GM21737 (cell line): Measurements from ENCODE around the gene DMRTB1.

Source experiments
- ATAC-seq: cut with Tn5 transposase; IDR thresholded peaks from one replicate; pipeline ENCODE4 v1.9.1; 2021; ENCODE audit warnings: mild to moderate bottlenecking, moderate library complexity; ENCODE audit not compliant: unreplicated experiment

The DMRTB1 gene

DNA sequence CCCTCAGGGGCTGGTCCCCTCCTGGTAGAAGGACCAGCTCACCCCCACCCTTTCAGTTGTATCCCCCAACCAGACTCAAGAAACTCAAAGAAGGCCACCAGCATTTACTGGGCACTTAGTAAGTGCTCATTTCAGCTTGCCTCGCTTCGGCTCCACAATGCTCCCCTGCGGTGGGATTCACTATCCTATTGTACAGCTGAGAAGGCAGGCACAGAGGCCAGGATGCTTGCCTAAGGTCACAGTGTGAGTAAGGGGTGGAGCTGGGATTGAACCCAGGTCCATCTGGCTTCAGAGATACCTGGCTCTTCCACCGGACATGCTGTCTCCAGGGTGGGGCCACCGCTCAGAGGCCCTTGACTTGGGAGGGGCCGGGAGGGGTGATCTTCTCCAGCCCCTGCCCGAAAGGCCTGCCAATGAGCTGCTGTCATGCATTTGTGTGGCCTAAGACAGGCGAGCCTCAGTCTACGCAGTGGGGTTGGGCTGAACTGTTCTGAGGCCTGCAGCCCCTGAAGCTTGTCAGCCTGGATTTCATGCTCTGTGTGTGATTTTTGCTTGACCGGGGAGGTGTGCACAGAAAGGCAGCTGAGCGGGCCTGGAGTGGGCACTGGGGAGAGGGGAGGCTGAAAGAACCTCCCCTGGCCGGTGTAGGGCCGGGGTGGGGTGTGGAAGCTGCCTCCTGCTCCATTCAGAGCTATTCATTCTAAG is 48.1 kb downstream of the DMRTB1 start:
- ATAC-seq = no peak

DNA sequence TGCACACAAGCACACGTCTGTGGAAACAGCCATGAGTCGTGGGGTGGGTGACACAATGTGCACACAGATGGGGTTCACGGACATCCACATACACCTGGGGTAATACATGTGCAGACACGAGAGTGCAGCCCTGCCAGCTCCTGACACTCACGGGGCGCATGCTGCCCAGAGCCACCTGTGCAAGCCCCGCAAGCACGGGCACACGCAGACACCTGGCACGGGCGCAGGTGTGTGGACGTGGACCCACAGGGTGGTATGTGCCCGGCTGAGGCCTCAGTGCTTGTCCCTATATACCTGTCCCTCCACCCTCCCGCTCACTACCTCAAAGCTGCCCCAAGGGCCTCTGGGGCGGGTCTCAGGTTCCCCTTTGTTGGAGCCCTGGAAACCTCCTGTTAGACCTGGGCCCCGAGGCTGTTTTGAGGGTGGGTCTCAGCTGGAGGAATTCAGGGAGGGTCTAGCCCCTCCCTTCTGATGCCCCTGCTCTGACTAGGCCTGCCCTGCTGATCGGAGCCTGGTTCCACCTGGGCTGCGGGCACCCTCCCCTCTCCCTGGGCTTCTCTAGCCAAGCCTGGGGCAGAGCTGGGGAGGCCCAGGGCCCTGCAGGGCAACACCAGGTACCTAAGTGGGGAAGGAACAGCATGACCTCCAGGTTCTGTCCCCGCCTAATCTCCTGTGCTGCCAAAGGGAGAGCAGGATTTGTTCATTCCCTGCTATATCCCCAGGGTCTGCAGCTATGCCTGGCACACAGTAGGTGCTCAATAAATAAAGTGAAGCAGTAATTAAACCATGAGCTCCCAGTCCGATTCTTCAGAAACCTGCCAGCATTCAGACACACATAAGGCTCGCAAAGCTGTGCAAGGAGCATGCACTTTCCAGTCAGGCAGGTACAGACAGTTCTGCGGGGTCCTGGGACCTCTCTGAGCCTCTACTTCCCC is 49.1 kb downstream of the DMRTB1 start:
- no peak for ATAC-seq

DNA sequence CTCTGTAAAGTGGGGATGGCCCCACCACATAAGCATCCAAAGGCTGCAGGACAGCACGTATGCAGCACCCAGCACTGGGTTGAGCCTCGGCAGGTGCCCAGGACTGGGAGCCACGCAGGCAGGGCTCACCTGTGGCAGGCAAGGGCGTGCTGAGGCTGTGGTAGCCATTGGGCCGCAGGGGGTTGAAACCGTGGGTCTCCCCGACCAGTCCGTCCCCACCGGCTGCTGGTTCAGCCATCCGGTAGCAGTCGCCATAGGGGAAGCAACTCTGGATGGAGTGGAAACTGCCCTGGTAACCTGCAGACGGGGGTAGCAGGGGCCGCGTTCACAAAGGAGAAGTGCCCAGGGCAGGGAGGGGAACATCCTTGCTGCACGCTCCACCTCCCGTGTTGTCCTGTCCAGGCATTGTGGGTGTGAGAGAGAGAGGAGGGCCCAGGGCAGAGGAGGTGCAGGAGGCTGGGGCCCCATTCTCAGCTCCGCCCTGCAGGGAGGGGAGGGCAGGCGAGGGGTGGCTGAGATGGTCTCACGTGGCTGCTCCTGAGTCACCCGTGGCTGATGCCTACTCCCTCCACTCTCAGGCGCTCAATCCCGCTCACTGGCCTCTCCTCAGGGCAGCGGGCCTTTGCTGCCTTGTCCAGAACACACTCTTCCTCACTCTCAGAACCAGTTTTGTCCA is 49.9 kb downstream of the DMRTB1 start:
- ATAC-seq = no peak

DNA sequence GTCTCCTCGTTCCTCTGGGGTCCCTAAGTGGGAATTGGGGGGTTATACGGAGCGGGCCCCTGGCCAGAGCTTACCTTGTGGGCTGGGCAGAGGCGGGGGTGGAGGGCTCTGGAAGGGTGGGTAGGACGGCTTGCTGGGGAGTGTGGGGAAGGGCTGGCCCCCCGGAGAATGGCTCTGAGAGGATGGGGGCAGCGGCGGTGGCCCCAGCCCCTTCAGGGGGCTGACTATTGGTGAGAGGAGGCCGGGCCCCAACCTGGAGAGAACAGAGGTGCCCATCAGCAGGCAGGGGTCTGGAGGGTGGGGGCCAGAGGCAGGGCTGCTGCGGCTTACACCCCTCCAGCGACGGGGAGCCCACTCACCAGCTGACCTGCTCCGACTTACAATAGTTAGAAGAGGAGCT is 50.6 kb downstream of the DMRTB1 start:
- no peak for ATAC-seq

DNA sequence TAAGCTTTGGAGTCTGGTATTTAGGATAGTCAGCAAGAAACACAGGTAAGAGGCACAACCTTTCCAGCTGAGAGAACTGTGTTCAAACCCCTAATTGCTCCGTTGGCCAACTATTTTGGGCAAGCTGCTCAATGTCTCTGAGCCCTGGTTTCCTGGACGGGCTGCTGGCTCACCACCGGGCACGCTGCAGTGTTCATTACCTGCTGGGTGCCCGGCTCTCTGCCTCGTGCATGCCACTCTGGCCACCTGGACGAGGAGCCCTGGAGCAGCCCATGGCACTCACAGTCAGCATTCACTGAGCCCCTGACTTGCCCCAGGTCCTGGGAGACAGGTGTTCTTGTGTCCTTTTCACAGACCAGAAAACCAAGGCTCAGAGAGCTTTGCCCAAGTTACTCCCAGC is 51.0 kb downstream of the DMRTB1 start:
- no peak for ATAC-seq

DNA sequence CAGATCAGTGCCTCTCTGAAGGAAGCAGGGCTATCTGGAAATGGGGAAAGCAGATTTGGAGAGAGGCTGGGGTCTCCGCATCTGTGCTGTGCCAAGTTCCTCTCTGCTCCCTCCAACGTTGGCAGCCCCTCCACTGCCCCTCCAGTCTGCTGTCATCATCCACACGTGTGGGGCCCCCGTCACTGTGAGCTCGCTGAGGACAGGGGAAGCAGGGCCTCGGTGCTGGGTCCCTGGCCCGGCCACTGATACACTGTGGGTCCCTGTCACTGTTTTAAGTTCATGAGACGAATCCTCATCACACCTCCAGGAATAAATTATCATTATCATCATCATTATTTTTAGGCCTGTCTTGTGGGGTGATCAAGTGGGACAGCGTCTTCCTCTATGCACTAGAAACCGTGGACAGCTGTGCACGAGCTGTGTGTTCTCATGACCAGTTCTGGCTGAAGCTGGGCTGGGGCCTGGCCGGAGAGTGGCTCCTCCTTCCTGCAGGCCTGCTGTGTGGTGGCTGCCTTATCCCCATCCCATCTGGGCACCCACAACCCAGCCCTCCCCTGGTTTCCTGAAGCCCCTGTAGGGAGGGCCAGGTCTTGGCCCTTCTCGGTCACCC is 52.2 kb downstream of the DMRTB1 start:
- ATAC-seq = no peak

DNA sequence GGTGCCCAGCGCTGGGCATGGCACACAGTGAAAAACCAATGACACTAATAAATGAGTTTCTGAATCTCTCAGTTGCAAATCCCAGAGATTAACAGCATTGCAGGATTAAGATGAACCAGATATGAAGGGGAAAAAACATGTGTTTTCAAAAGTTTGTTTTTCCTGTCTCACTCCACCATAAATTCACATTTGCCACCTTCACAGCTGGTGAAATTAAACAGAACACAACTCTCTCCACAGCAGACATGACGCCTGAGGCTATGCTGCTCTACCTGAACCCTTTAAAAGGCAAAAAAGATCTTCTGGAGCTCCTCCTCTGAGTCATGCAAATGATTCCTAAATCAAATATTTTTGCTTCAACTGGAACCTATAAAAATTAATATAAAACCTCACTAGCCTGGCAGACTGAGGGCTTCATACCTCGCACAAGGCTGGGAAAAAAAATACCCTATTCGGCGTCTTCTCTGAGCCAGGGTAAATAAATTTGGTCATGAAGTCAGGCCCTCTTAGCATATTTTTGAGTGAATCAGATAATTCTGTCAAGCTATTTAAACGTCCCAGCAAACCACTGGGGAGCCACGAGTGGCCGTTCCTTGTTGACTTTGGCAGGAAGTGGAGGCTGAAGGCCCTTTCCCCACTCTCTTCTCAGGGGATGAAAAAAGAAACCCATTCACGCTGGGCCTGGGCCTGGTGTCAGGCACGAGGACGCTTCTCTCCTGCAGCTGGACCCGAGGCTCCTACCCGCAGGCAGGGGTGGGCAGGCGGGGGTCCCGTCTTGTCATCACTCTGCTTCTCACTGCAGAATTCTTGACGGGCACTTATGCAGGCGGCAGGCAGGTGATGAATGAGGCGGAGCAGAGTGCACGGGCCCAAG is 53.0 kb downstream of the DMRTB1 start:
- no peak for ATAC-seq

DNA sequence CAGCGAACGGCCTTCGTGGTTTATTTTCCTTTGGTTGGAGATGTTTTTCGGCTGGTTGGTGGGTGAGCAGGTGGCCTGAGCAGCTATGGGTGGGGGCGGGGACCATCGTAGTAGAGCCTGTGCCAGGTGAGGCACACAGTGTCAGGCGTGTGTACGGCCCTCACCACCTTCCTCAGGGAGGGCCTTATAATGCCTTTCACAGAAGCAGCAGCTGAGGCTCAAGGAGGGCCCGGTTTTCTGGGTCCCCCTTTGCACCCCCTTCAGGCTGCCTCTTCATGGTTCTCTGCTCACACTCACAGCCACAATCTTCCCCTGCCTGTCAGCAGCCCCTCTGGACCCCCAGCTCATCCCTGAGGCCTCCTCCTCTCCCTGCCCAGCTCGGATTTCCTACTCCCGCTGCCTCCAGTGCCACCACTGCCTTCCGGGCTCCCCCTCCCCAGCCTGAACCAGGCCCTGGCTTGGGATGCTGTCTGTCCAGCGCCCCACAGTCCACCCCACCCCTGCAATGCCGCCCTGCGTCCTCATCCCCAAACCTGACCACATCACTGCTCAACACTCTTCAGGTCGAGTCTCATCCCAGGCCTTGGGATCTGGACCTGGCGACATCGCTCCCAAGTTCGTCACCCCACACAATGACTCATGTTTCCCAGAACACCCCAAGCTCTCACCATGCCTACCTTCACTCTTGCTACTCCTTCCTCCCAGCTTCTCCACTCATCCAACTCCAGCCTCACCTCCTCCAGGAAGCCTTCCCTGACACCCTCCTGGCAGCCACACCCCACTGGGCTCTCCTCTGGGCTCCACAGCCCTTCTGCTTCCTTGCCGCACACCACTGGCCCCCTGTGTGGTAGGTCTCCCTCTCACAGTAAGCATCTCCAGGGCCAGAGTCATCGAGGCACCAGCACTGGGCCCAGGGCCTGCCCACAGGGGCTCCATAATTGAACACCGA is 53.9 kb downstream of the DMRTB1 start:
- no peak for ATAC-seq

DNA sequence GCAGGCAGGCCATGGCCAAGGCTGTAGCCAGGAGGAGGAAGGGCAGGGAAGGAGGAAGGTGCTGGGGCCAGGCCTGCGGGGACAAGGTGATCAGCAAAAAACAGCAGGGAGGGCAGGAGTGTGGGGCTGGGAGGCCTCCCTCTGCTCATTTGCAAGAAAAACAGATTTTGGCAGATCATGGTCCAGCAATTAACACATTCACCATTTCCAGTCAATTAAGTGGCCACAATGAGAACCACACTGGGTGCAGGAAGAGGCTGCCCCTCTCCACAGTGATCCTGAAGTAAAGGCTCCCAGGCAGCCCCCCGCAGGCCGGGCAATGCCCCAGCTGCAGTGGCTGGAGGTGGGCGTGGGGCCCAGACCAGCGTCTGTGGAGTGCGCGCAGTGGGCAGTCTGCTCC is 54.6 kb downstream of the DMRTB1 start:
- no peak for ATAC-seq

DNA sequence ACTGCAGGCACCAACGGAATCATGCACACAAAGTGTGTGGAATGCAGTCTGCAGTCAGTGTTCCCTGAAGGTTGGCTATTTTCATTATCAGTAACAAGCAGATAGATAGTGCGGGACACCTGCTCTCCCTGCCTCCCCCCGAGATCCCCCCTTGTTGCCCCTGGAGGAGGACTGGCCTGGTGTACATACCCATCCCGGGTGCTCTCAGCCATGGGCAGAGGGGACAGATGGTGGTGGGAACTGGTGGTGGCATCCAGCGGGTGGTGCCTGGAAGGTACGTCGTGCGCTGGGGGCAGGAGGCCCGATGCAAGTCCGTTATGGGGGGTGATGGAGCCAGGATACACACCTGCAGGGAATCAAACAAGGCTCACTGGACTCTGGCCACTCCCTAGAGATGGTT is 55.2 kb downstream of the DMRTB1 start:
- no peak for ATAC-seq

DNA sequence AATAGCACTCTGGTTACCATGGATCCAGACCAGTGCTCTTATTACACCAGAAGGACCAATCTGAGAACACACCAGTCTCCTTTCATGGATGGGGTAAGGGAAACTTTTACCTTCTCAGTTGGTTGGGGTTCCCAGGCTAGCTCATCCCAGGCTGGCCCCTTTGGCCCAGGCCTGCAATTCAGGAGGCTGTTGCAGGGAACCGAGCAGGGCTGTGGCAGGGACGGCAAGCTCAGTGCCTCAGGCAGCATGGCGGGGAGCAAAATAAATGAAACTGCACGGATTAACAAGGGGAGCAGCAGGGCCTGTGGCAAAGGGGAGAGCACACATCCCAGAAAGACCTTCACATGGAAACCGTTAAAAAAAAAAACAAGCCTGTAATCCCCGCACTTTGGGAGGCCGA is 57.0 kb downstream of the DMRTB1 start:
- ATAC-seq = no peak
